DOHH2 (cell line): ENCODE measurements around the gene SLC12A7.

Source experiments
- H3F3A ChIP-seq: fragments of 200-600 bp; sonication (generic), shearing (Covaris generic); 2 replicates; pipeline ENCODE4 v1.6.0; 2016; ENCODE audit warnings: antibody characterized with exemption, mild to moderate bottlenecking; ENCODE audit not compliant: control insufficient read depth, insufficient read depth
- H3K27ac ChIP-seq: fragments of 200-600 bp; sonication (generic); 2 replicates; pipeline ENCODE4 v1.5.1; 2014; ENCODE audit warnings: low read depth, mild to moderate bottlenecking, low read length, moderate library complexity
- H3K27me3 ChIP-seq: fragments of 200-600 bp; sonication (generic); 2 replicates; pipeline ENCODE4 v1.6.1; 2014; ENCODE audit warnings: mild to moderate bottlenecking, low read length, mixed read lengths; ENCODE audit not compliant: control insufficient read depth
- H3K36me3 ChIP-seq: fragments of 200-600 bp; sonication (generic); 2 replicates; pipeline ENCODE4 v1.6.1; 2014; ENCODE audit warnings: mild to moderate bottlenecking, low read length, moderate library complexity, mixed read lengths; ENCODE audit not compliant: control insufficient read depth
- H3K4me1 ChIP-seq: fragments of 200-600 bp; sonication (generic); 2 replicates; pipeline ENCODE4 v1.6.1; 2014; ENCODE audit warnings: mild to moderate bottlenecking, low read length, mixed read lengths; ENCODE audit not compliant: control insufficient read depth
- H3K4me2 ChIP-seq: fragments of 200-600 bp; sonication (generic); 2 replicates; pipeline ENCODE4 v1.6.0; 2014; ENCODE audit warnings: mild to moderate bottlenecking, low read length, moderate library complexity
- H3K4me3 ChIP-seq: fragments of 200-600 bp; sonication (generic); 2 replicates; pipeline ENCODE4 v1.5.1; 2014; ENCODE audit warnings: mild to moderate bottlenecking, low read length, mixed read lengths
- H3K79me2 ChIP-seq: fragments of 200-600 bp; sonication (generic); 2 replicates; pipeline ENCODE4 v1.6.1; 2014; ENCODE audit warnings: mild to moderate bottlenecking, low read length, mixed read lengths; ENCODE audit not compliant: control insufficient read depth
- H3K9me2 ChIP-seq: fragments of 200-600 bp; sonication (generic); replicated peaks from 2 replicates; pipeline ENCODE4 v1.6.1; 2014; ENCODE audit warnings: mild to moderate bottlenecking, low read length, mixed read lengths; ENCODE audit not compliant: control insufficient read depth
- H3K9me3 ChIP-seq: fragments of 200-600 bp; sonication (generic); 2 replicates; pipeline ENCODE4 v1.6.1; 2014; ENCODE audit warnings: antibody characterized with exemption, low read length, mixed read lengths; ENCODE audit not compliant: control insufficient read depth, insufficient read depth
- H4K20me1 ChIP-seq: fragments of 200-600 bp; sonication (generic); 2 replicates; pipeline ENCODE4 v1.6.0; 2014; ENCODE audit warnings: low read depth, mild to moderate bottlenecking, antibody characterized with exemption, low read length, moderate library complexity; ENCODE audit not compliant: control insufficient read depth, insufficient read depth
- EZH2phosphoT487 ChIP-seq: fragments of 200-600 bp; sonication (generic); IDR thresholded peaks from 2 replicates; pipeline ENCODE4 v1.6.1; 2017; ENCODE audit warnings: borderline replicate concordance, mild to moderate bottlenecking, antibody characterized with exemption, low read length, moderate library complexity, mixed read lengths
- TF ChIP-seq, protein P1 (sequence below): fragments of 200-600 bp; sonication (generic); IDR thresholded peaks from one replicate; pipeline ENCODE4 v1.5.1; 2014; ENCODE audit warnings: antibody characterized with exemption, mild to moderate bottlenecking, low read depth, low read length; ENCODE audit not compliant: poor library complexity, severe bottlenecking

SLC12A7 gene

GRCh38 chr5:1137567-1138444 lies 25.9 kb upstream of the SLC12A7 start:
- H3K9me2 ChIP-seq, result no peaks in the 10 kb centered on the region
- no peak overlapping the region for H3K4me2 ChIP-seq
- peaks cover 44% of the 10 kb centered on the region for H3K4me1 ChIP-seq
- H3K36me3 ChIP-seq, result no peaks in the 10 kb centered on the region
- H3F3A ChIP-seq, result peaks cover 3% of the 10 kb centered on the region; the same call in 1 of the 2 replicates
- no peak overlapping the region for H3K4me3 ChIP-seq
- H3K27me3 ChIP-seq, result no peaks in the 10 kb centered on the region
- peaks cover 5% of the 10 kb centered on the region; the same call in 1 of the 2 replicates for H4K20me1 ChIP-seq
- no peak for TF ChIP-seq EZH2phosphoT487
- TF ChIP-seq, protein P1, sequence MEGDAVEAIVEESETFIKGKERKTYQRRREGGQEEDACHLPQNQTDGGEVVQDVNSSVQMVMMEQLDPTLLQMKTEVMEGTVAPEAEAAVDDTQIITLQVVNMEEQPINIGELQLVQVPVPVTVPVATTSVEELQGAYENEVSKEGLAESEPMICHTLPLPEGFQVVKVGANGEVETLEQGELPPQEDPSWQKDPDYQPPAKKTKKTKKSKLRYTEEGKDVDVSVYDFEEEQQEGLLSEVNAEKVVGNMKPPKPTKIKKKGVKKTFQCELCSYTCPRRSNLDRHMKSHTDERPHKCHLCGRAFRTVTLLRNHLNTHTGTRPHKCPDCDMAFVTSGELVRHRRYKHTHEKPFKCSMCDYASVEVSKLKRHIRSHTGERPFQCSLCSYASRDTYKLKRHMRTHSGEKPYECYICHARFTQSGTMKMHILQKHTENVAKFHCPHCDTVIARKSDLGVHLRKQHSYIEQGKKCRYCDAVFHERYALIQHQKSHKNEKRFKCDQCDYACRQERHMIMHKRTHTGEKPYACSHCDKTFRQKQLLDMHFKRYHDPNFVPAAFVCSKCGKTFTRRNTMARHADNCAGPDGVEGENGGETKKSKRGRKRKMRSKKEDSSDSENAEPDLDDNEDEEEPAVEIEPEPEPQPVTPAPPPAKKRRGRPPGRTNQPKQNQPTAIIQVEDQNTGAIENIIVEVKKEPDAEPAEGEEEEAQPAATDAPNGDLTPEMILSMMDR, result no peak
- H3K27ac ChIP-seq, result no peak overlapping the region
- H3K9me3 ChIP-seq, result no peaks in the 10 kb centered on the region
- H3K79me2 ChIP-seq, result no peaks in the 10 kb centered on the region

DNA sequence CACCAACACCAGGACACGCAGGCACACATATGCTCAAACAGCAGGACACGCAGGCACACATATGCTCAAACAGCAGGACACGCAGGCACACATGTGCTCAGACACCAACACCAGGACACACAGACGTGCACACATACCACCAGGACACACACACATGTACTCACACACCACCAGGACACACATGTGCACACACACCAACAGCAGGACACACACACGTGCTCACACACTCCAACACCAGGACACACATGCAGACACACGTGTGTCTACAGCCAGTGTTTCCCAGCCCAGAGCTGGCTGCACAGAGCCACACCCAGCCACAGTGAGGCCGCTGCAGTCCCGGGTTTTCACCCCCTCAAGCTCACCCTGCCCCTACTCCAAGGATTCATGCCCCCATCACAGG lies 25.0 kb upstream of the SLC12A7 start:
- Histone ChIP-seq H3K4me1 (peaks cover 52% of the 10 kb centered on the region), H3K36me3 (no peaks in the 10 kb centered on the region), H3K4me3 (no peak overlapping the region), H3K9me3 (no peaks in the 10 kb centered on the region), H3K27ac (no peak overlapping the region), H3K79me2 (no peaks in the 10 kb centered on the region), H4K20me1 (peaks cover 5% of the 10 kb centered on the region; the same call in 1 of the 2 replicates), H3K27me3 (no peaks in the 10 kb centered on the region), H3K9me2 (no peaks in the 10 kb centered on the region), H3F3A (peaks cover 3% of the 10 kb centered on the region; the same call in 1 of the 2 replicates), H3K4me2 (no peak overlapping the region)
- TF ChIP-seq, protein P1, result no peak
- no peak for TF ChIP-seq EZH2phosphoT487

DNA sequence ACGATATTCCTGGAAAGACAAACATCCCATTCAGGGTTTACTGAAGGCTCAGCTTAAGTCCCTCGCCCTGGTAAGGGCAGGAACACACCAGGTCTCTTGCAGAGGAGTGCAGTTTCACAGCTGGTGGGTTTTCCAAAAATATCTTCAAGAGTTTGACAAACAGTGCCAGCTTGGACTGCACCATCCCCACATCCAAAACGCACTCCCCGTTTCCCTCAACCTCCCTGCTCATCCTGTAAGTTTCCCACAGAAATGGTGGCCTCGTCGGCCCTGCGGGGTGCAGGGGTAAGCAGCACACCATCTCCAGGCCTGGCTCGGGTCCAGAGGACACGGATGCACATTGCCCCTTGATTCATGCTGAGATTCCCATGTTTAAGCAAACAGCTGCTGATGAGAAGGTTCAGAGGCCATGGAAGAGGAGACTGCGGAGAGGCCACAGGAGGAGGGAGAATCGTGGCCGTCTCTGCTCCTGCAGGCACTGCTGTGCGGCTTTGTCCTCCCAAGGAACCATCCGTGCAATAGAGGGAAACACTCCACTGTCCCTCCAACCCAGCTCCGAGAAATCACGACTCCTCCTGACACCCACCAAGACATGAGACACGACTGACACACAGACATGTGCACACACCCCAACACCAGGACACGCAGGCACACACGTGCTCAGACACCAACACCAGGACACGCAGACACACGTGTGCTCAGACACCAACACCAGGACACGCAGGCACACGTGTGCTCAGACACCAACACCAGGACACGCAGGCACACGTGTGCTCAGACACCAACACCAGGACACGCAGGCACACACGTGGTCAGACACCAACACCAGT lies 24.0 kb upstream of the SLC12A7 start:
- no peaks in the 10 kb centered on the region for H3K9me2 ChIP-seq
- no peaks in the 10 kb centered on the region for H3K79me2 ChIP-seq
- TF ChIP-seq, protein P1, result no peak
- no peak for TF ChIP-seq EZH2phosphoT487
- no peaks in the 10 kb centered on the region for H3K27me3 ChIP-seq
- H3K27ac ChIP-seq, result no peak overlapping the region
- H3K4me2 ChIP-seq, result no peak overlapping the region
- no peak overlapping the region for H3K4me3 ChIP-seq
- no peaks in the 10 kb centered on the region for H3K36me3 ChIP-seq
- peaks cover 61% of the 10 kb centered on the region for H3K4me1 ChIP-seq
- no peaks in the 10 kb centered on the region for H3K9me3 ChIP-seq
- H4K20me1 ChIP-seq, result peaks cover 4% of the 10 kb centered on the region; the same call in 1 of the 2 replicates
- peaks cover 3% of the 10 kb centered on the region; the same call in 1 of the 2 replicates for H3F3A ChIP-seq
